Immature natural killer cell (primary cell): Measurements from ENCODE around the gene MYL9. TPM values are rescaled to one million over a fixed set of nuclear protein-coding genes. Genes with fewer than 3 reads are reported as not detected.

Source experiments
- DNase-seq, 3 donors: peaks; one replicate each; pipeline ENCODE4 v3.0.0; 2022; ENCODE audit warnings: mixed read lengths in 1 of 3
- H3K27ac Mint-ChIP-seq, 6 donors: one replicate each; pipeline ENCODE4 v1.8.0; 2020; ENCODE audit warnings: mixed read lengths in 6 of 6, mild to moderate bottlenecking in 5 of 6, inconsistent platforms in 4 of 6, moderate library complexity in 3 of 6
- H3K27me3 Mint-ChIP-seq, 3 donors: one replicate each; pipeline ENCODE4 v1.8.0; 2020 to 2021; ENCODE audit warnings: low read depth in 3 of 3, mild to moderate bottlenecking in 3 of 3, mixed read lengths in 3 of 3, moderate library complexity in 3 of 3, inconsistent platforms in 1 of 3
- H3K36me3 Mint-ChIP-seq, 3 donors: one replicate each; pipeline ENCODE4 v1.8.0; 2020; ENCODE audit warnings: mixed read lengths in 3 of 3, inconsistent platforms in 2 of 3, mild to moderate bottlenecking in 2 of 3
- H3K4me1 Mint-ChIP-seq, 2 donors: one replicate each; pipeline ENCODE4 v1.8.0; 2020; ENCODE audit warnings: inconsistent platforms in 2 of 2, mild to moderate bottlenecking in 2 of 2, mixed read lengths in 2 of 2, moderate library complexity in 1 of 2
- H3K4me3 Mint-ChIP-seq, 5 donors: one replicate each; pipeline ENCODE4 v1.8.0; 2020; ENCODE audit warnings: mild to moderate bottlenecking in 5 of 5, mixed read lengths in 5 of 5, inconsistent platforms in 3 of 5, moderate library complexity in 3 of 5
- H3K9me3 Mint-ChIP-seq, 6 donors: one replicate each; pipeline ENCODE4 v1.8.0; 2020; ENCODE audit warnings: mild to moderate bottlenecking in 6 of 6, mixed read lengths in 6 of 6, inconsistent platforms in 4 of 6, moderate library complexity in 3 of 6
- polyA plus RNA-seq, 3 donors: library from polyadenylated mRNA; unstranded; fragments of 300-500 nt; fragmentation: Illumina TruSeq; gene quantifications; one replicate each; pipeline ENCODE4 v1.2.3, GENCODE V29; 2021

MYL9 gene
- polyA plus RNA-seq, 3 donors from 2014 or later = 0.10 to 2.7 (median 0.48) TPM

- Mint-ChIP-seq H3K27ac (peak overlapping the region in 2 of 6 donors; percentile 34 to 52), H3K4me3 (no peak overlapping the region), H3K9me3 (no peaks in the 10 kb centered on the region), H3K4me1 (peaks cover 17 to 30% of the 10 kb centered on the region in 2 donors), H3K27me3 (peaks cover 1 to 4% (median 3%) of the 10 kb centered on the region in 3 donors), H3K36me3 (peaks cover 0 to 12% (median 0%) of the 10 kb centered on the region in 3 donors)
- DNase-seq = no peak
These were observed 50.0 kb downstream of the MYL9 start for GRCh38 chr20:36591281-36591680.

- Mint-ChIP-seq H3K36me3 (peaks cover 0 to 12% (median 0%) of the 10 kb centered on the region in 3 donors), H3K27ac (peak overlapping the region; percentile 9 to 66 (median 52)), H3K4me1 (peaks cover 17 to 30% of the 10 kb centered on the region in 2 donors)
These were observed 50.7 kb downstream of the MYL9 start for GRCh38 chr20:36591854-36592641.

GRCh38 chr20:36593347-36593929 is 52.1 kb downstream of the MYL9 start:
- no peak for DNase-seq
- Mint-ChIP-seq H3K9me3 (no peaks in the 10 kb centered on the region), H3K4me1 (peaks cover 15 to 30% of the 10 kb centered on the region in 2 donors), H3K4me3 (no peak overlapping the region), H3K27ac (peak overlapping the region in 4 of 6 donors; percentile 37 to 74 (median 64)), H3K27me3 (peaks cover 0 to 5% (median 4%) of the 10 kb centered on the region in 3 donors), H3K36me3 (peaks cover 0 to 12% (median 0%) of the 10 kb centered on the region in 3 donors)

More at GRCh38 chr20:36591854-36592641, 50.7 kb downstream of the MYL9 start:
- DNase-seq = no peak
- Mint-ChIP-seq H3K27me3 (peaks cover 2 to 4% (median 3%) of the 10 kb centered on the region in 3 donors), H3K4me3 (no peak overlapping the region), H3K9me3 (no peaks in the 10 kb centered on the region)

- DNase-seq = no peak
- Mint-ChIP-seq H3K36me3 (no peaks in the 10 kb centered on the region), H3K9me3 (no peaks in the 10 kb centered on the region), H3K27me3 (peaks cover 1 to 6% (median 5%) of the 10 kb centered on the region in 3 donors), H3K27ac (peak overlapping the region in 4 of 6 donors; percentile 14 to 75 (median 54)), H3K4me3 (peak overlapping the region in 2 of 5 donors; percentile 15 to 24), H3K4me1 (peaks cover 20 to 22% of the 10 kb centered on the region in 2 donors)
These were observed 58.6 kb downstream of the MYL9 start for GRCh38 chr20:36599912-36600345.

Other genes starting within 250 kb of the MYL9 start
- 10 to 100 TPM in 2 of 3 donors, 1 to 10 TPM in 1; 9.0 to 29.0 (median 12.6) TPM for gene DLGAP4, start 235.2 kb upstream of the MYL9 start, polyA plus RNA-seq
- 10 to 100 TPM; 12.3 to 16.1 (median 14.9) TPM for gene TGIF2, start 32.1 kb downstream of the MYL9 start, polyA plus RNA-seq
- 100 to 1,000 TPM; 230 to 380 (median 276) TPM for gene RAB5IF, start 64.3 kb downstream of the MYL9 start, polyA plus RNA-seq
- gene SLA2, start 104.7 kb downstream of the MYL9 start, polyA plus RNA-seq = 10 to 100 TPM; 21.0 to 24.1 (median 24.1) TPM
- 10 to 100 TPM; 44.9 to 57.7 (median 50.3) TPM for gene NDRG3, start 204.6 kb downstream of the MYL9 start, polyA plus RNA-seq
- gene DSN1, start 232.2 kb downstream of the MYL9 start, polyA plus RNA-seq = 10 to 100 TPM in 2 of 3 donors, 1 to 10 TPM in 1; 9.5 to 15.8 (median 11.9) TPM